Measurements from ENCODE around the gene TCN1. TPM values are rescaled to one million over a fixed set of nuclear protein-coding genes. Genes with fewer than 3 reads are reported as not detected.
"Not testable (repeated sequence)": the region's sequence is repeated elsewhere in the genome, so short reads cannot be mapped to it uniquely, and the experiment has no call there.

Gene TCN1
- not detected for total RNA-seq
- not detected for polyA plus RNA-seq
- long read RNA-seq, donor 1 = 0 reads
- long read RNA-seq, donor 2 = 0 reads

GRCh38 chr11:59866397-59866796, at the start of gene TCN1:
TCN1 (minus strand) TSS chr11:59866487; CDS start chr11:59866470, 17 bp downstream.
- Histone ChIP-seq H3K9me3 (ENCODE audit: control insufficient read depth, low read length) (no peaks in the 10 kb centered on the region), H3K4me1 (ENCODE audit: control insufficient read depth in 1 of 2, insufficient read depth in 2 of 2, low read length in 2 of 2) (no peaks in the 10 kb centered on the region), H3K36me3 (ENCODE audit: control insufficient read depth in 1 of 2, insufficient read depth in 2 of 2, low read length in 1 of 2) (no peaks in the 10 kb centered on the region), H3K4me3 (ENCODE audit: low read length in 2 of 2) (no peak within 1 kb of the TSS), H3K27me3 (ENCODE audit: control insufficient read depth in 1 of 2, insufficient read depth in 2 of 2, low read length in 1 of 2) (no peaks in the 10 kb centered on the region), H3K27ac (ENCODE audit: low read depth in 1 of 2, low read length in 2 of 2) (no peak within 1 kb of the TSS)
- 64 to 69% methylated on average over 3 of the region's 3 CpGs for WGBS, 2 donors
- intact Hi-C loops (cut with DNase I) = no loop called here
- DNase-seq (no peak), ATAC-seq (ENCODE audit: low FRiP score) (no peak)

- H3K4me3 ChIP-seq (ENCODE audit: low read length in 2 of 2); H3K9me3 ChIP-seq (ENCODE audit: control insufficient read depth, low read length); H3K27me3 ChIP-seq (ENCODE audit: control insufficient read depth in 1 of 2, insufficient read depth in 2 of 2, low read length in 1 of 2); ATAC-seq (ENCODE audit: low FRiP score); H3K36me3 ChIP-seq (ENCODE audit: control insufficient read depth in 1 of 2, insufficient read depth in 2 of 2, low read length in 1 of 2); H3K4me1 ChIP-seq (ENCODE audit: control insufficient read depth in 1 of 2, insufficient read depth in 2 of 2, low read length in 2 of 2); DNase-seq; H3K27ac ChIP-seq (ENCODE audit: low read depth in 1 of 2, low read length in 2 of 2); intact Hi-C loops (cut with DNase I): not testable (repeated sequence)
- 83 to 98% methylated on average over 2 of the region's 2 CpGs for WGBS, 2 donors
Measured at GRCh38 chr11:59903569-59903968, 37.3 kb upstream of the TCN1 start.

- intact Hi-C loops (cut with DNase I) = no loop called here
- no peaks in the 10 kb centered on the region for H3K4me1 ChIP-seq (ENCODE audit: control insufficient read depth in 1 of 2, insufficient read depth in 2 of 2, low read length in 2 of 2)
- H3K9me3 ChIP-seq (ENCODE audit: control insufficient read depth, low read length) = no peaks in the 10 kb centered on the region
- DNase-seq (no peak), ATAC-seq (ENCODE audit: low FRiP score) (no peak)
- H3K27ac ChIP-seq (ENCODE audit: low read depth in 1 of 2, low read length in 2 of 2) = no peak overlapping the region
- WGBS, 2 donors = 11 to 14% methylated on average over 1 of the region's 1 CpG
- no peaks in the 10 kb centered on the region for H3K27me3 ChIP-seq (ENCODE audit: control insufficient read depth in 1 of 2, insufficient read depth in 2 of 2, low read length in 1 of 2)
- no peak overlapping the region for H3K4me3 ChIP-seq (ENCODE audit: low read length in 2 of 2)
- H3K36me3 ChIP-seq (ENCODE audit: control insufficient read depth in 1 of 2, insufficient read depth in 2 of 2, low read length in 1 of 2) = no peaks in the 10 kb centered on the region
Measured at GRCh38 chr11:59901306-59901705, 35.0 kb upstream of the TCN1 start.

GRCh38 chr11:59900366-59901126, 34.3 kb upstream of the TCN1 start:
- H3K27me3 ChIP-seq (ENCODE audit: control insufficient read depth in 1 of 2, insufficient read depth in 2 of 2, low read length in 1 of 2) = no peaks in the 10 kb centered on the region
- 53 to 55% methylated on average over 6 of the region's 6 CpGs for WGBS, 2 donors
- H3K36me3 ChIP-seq (ENCODE audit: control insufficient read depth in 1 of 2, insufficient read depth in 2 of 2, low read length in 1 of 2) = no peaks in the 10 kb centered on the region
- no peak for ATAC-seq (ENCODE audit: low FRiP score)
- DNase-seq = no peak
- intact Hi-C loops (cut with DNase I) = no loop called here
- no peak overlapping the region for H3K27ac ChIP-seq (ENCODE audit: low read depth in 1 of 2, low read length in 2 of 2)
- no peaks in the 10 kb centered on the region for H3K4me1 ChIP-seq (ENCODE audit: control insufficient read depth in 1 of 2, insufficient read depth in 2 of 2, low read length in 2 of 2)
- no peaks in the 10 kb centered on the region for H3K9me3 ChIP-seq (ENCODE audit: control insufficient read depth, low read length)
- H3K4me3 ChIP-seq (ENCODE audit: low read length in 2 of 2) = no peak overlapping the region

GRCh38 chr11:59899532-59899931, 33.2 kb upstream of the TCN1 start:
- H3K27me3 ChIP-seq (ENCODE audit: control insufficient read depth in 1 of 2, insufficient read depth in 2 of 2, low read length in 1 of 2) = no peaks in the 10 kb centered on the region
- no peak for ATAC-seq (ENCODE audit: low FRiP score)

GRCh38 chr11:59898650-59899049, 32.4 kb upstream of the TCN1 start:
- no peak for ATAC-seq (ENCODE audit: low FRiP score)
- Histone ChIP-seq H3K9me3 (ENCODE audit: control insufficient read depth, low read length) (no peaks in the 10 kb centered on the region), H3K27ac (ENCODE audit: low read depth in 1 of 2, low read length in 2 of 2) (no peak overlapping the region), H3K36me3 (ENCODE audit: control insufficient read depth in 1 of 2, insufficient read depth in 2 of 2, low read length in 1 of 2) (no peaks in the 10 kb centered on the region), H3K4me1 (ENCODE audit: control insufficient read depth in 1 of 2, insufficient read depth in 2 of 2, low read length in 2 of 2) (no peaks in the 10 kb centered on the region), H3K4me3 (ENCODE audit: low read length in 2 of 2) (no peak overlapping the region), H3K27me3 (ENCODE audit: control insufficient read depth in 1 of 2, insufficient read depth in 2 of 2, low read length in 1 of 2) (no peaks in the 10 kb centered on the region)
- DNase-seq = no peak
- WGBS, 2 donors = 73 to 80% methylated on average over 7 of the region's 7 CpGs
- intact Hi-C loops (cut with DNase I) = no loop called here

More at GRCh38 chr11:59899532-59899931, 33.2 kb upstream of the TCN1 start:
- no peaks in the 10 kb centered on the region for H3K36me3 ChIP-seq (ENCODE audit: control insufficient read depth in 1 of 2, insufficient read depth in 2 of 2, low read length in 1 of 2)
- H3K4me3 ChIP-seq (ENCODE audit: low read length in 2 of 2) = no peak overlapping the region
- 83 to 84% methylated on average over 11 of the region's 11 CpGs for WGBS, 2 donors
- no peaks in the 10 kb centered on the region for H3K9me3 ChIP-seq (ENCODE audit: control insufficient read depth, low read length)
- no peaks in the 10 kb centered on the region for H3K4me1 ChIP-seq (ENCODE audit: control insufficient read depth in 1 of 2, insufficient read depth in 2 of 2, low read length in 2 of 2)
- H3K27ac ChIP-seq (ENCODE audit: low read depth in 1 of 2, low read length in 2 of 2) = no peak overlapping the region
- intact Hi-C loops (cut with DNase I) = no loop called here
- no peak for DNase-seq

- Histone ChIP-seq H3K27ac (ENCODE audit: low read depth in 1 of 2, low read length in 2 of 2) (no peak overlapping the region), H3K4me1 (ENCODE audit: control insufficient read depth in 1 of 2, insufficient read depth in 2 of 2, low read length in 2 of 2) (no peaks in the 10 kb centered on the region), H3K27me3 (ENCODE audit: control insufficient read depth in 1 of 2, insufficient read depth in 2 of 2, low read length in 1 of 2) (no peaks in the 10 kb centered on the region), H3K36me3 (ENCODE audit: control insufficient read depth in 1 of 2, insufficient read depth in 2 of 2, low read length in 1 of 2) (no peaks in the 10 kb centered on the region), H3K4me3 (ENCODE audit: low read length in 2 of 2) (no peak overlapping the region), H3K9me3 (ENCODE audit: control insufficient read depth, low read length) (no peaks in the 10 kb centered on the region)
- no peak for DNase-seq
- 93 to 96% methylated on average over 31 of the region's 31 CpGs for WGBS, 2 donors
- ATAC-seq (ENCODE audit: low FRiP score) = no peak
- intact Hi-C loops (cut with DNase I) = no loop called here
Measured at GRCh38 chr11:59898046-59898445, 31.8 kb upstream of the TCN1 start.

GRCh38 chr11:59894616-59895015, 28.3 kb upstream of the TCN1 start:
- intact Hi-C loops (cut with DNase I) = no loop called here

GRCh38 chr11:59891781-59892181, 25.5 kb upstream of the TCN1 start:
- peaks cover 2% of the 10 kb centered on the region for H3K9me3 ChIP-seq (ENCODE audit: control insufficient read depth, low read length)
- ATAC-seq (ENCODE audit: low FRiP score) = no peak
- H3K27me3 ChIP-seq (ENCODE audit: control insufficient read depth in 1 of 2, insufficient read depth in 2 of 2, low read length in 1 of 2) = no peaks in the 10 kb centered on the region
- H3K4me1 ChIP-seq (ENCODE audit: control insufficient read depth in 1 of 2, insufficient read depth in 2 of 2, low read length in 2 of 2) = no peaks in the 10 kb centered on the region
- no peak for DNase-seq
- intact Hi-C loops (cut with DNase I) = no loop called here
- H3K27ac ChIP-seq (ENCODE audit: low read depth in 1 of 2, low read length in 2 of 2) = no peak overlapping the region
- no peak overlapping the region for H3K4me3 ChIP-seq (ENCODE audit: low read length in 2 of 2)
- H3K36me3 ChIP-seq (ENCODE audit: control insufficient read depth in 1 of 2, insufficient read depth in 2 of 2, low read length in 1 of 2) = no peaks in the 10 kb centered on the region
- 12 to 14% methylated on average over 4 of the region's 4 CpGs for WGBS, 2 donors

More at GRCh38 chr11:59894616-59895015, 28.3 kb upstream of the TCN1 start:
- ATAC-seq (ENCODE audit: low FRiP score) (no peak), DNase-seq (no peak)
- no peaks in the 10 kb centered on the region for H3K36me3 ChIP-seq (ENCODE audit: control insufficient read depth in 1 of 2, insufficient read depth in 2 of 2, low read length in 1 of 2)
- no peaks in the 10 kb centered on the region for H3K27me3 ChIP-seq (ENCODE audit: control insufficient read depth in 1 of 2, insufficient read depth in 2 of 2, low read length in 1 of 2)
- peaks cover 2% of the 10 kb centered on the region for H3K9me3 ChIP-seq (ENCODE audit: control insufficient read depth, low read length)
- no peak overlapping the region for H3K27ac ChIP-seq (ENCODE audit: low read depth in 1 of 2, low read length in 2 of 2)
- no peak overlapping the region for H3K4me3 ChIP-seq (ENCODE audit: low read length in 2 of 2)
- 89 to 100% methylated on average over 1 of the region's 1 CpG for WGBS, 2 donors
- H3K4me1 ChIP-seq (ENCODE audit: control insufficient read depth in 1 of 2, insufficient read depth in 2 of 2, low read length in 2 of 2) = no peaks in the 10 kb centered on the region
